Gastrocnemius medialis (tissue), 4 donors: ENCODE results near the gene FNIP2. TPM values are rescaled to one million over a fixed set of nuclear protein-coding genes. Genes with fewer than 3 reads are reported as not detected.

ENCODE experiments used
- ATAC-seq, 2 donors: fragments of 150-250 bp; one replicate each; pipeline ENCODE4 v1.9.1; 2016
- DNase-seq, 2 donors: peaks; one replicate each; pipeline ENCODE4 v3.0.0-alpha.2; 2019
- H3K27ac ChIP-seq, 4 donors: fragments of 200-600 bp; sonication (generic); 1 replicate in 1 of 4; 2 replicates in 3 of 4; pipeline ENCODE4 v1.5.1; 2016 to 2018; ENCODE audit warnings: mild to moderate bottlenecking in 2 of 4, moderate library complexity in 1 of 4
- H3K27me3 ChIP-seq, 3 donors: fragments of 200-600 bp; sonication (generic) in 2 of 3; 1 replicate in 1 of 3; 2 replicates in 2 of 3; pipeline versions ENCODE4 v1.5.1 to v1.6.0; 2016 to 2019; ENCODE audit warnings: mild to moderate bottlenecking in 1 of 3, moderate library complexity in 1 of 3
- H3K36me3 ChIP-seq, 2 donors: fragments of 200-600 bp; sonication (generic) in 1 of 2; one replicate each; pipeline ENCODE4 v1.5.1; 2017 to 2018
- H3K4me1 ChIP-seq, 2 donors: fragments of 200-600 bp; sonication (generic) in 1 of 2; one replicate each; pipeline ENCODE4 v1.5.1; 2016 to 2017; ENCODE audit warnings: mild to moderate bottlenecking in 2 of 2
- H3K4me3 ChIP-seq, 4 donors: fragments of 200-600 bp; sonication (generic) in 3 of 4; 1 replicate in 1 of 4; 2 replicates in 3 of 4; pipeline ENCODE4 v1.5.1; 2016 to 2019; ENCODE audit warnings: mild to moderate bottlenecking in 2 of 4
- H3K9me3 ChIP-seq, 3 donors: fragments of 200-600 bp; sonication (generic) in 2 of 3; 1 replicate in 1 of 3; 2 replicates in 2 of 3; pipeline ENCODE4 v1.5.1; 2016 to 2019
- CTCF ChIP-seq, 5 experiments: fragments of 450-650 bp in 3 of 5; fragments of 200-600 bp in 2 of 5; sonication (generic) in 2 of 5; IDR thresholded peaks in 4 of 5; conservative IDR thresholded peaks in 1 of 5; 1 replicate in 4 of 5; 2 replicates in 1 of 5; pipeline ENCODE4 v1.5.1; 2016 to 2019; ENCODE audit warnings: antibody characterized with exemption in 5 of 5, mild to moderate bottlenecking in 3 of 5, moderate library complexity in 3 of 5
- POLR2A ChIP-seq, 2 donors: fragments of 450-650 bp; IDR thresholded peaks; one replicate each; pipeline ENCODE4 v1.6.1; 2017; ENCODE audit warnings: antibody characterized with exemption in 2 of 2, mild to moderate bottlenecking in 2 of 2, moderate library complexity in 2 of 2
- in situ Hi-C, 4 donors: fragments of 200-750 bp; cut with MboI; loops; one replicate each; pipeline versions ENCODE4 v1.15.0 to v1.8.0; 2017; ENCODE audit warnings: low sequenced_read_pairs in 4 of 4
- intact Hi-C: fragments of 100-400 bp; cut with DNase I; formaldehyde crosslinking; loops from one replicate; pipeline ENCODE4 v1.15.1; 2023; ENCODE audit warnings: low total_unique reads
- total RNA-seq, 4 donors: library from RNA; depleted of rRNA; stranded (reverse); fragments of >200 nt; gene quantifications; one replicate each; pipeline versions ENCODE4 v1.1.0 to v1.2.3, GENCODE V29; 2016

Gene FNIP2
- total RNA-seq, 4 donors from 2014 or later: 9.9 to 32.8 (median 22.2) TPM

GRCh38 chr4:158809611-158810486 is 41.0 kb downstream of the FNIP2 start:
- peak overlapping the region; percentile 14 to 23 (median 16) for H3K4me3 ChIP-seq
- DNase-seq (peak; percentile 37 to 58), ATAC-seq (peak; percentile 73 to 80)
- in situ Hi-C loops (no loop called here), intact Hi-C loops (loop anchor here (2.0 kb wide), 1 partner anchor 39 kb away; no protein-coding TSS in a partner anchor)
- peaks cover 79 to 83% of the 10 kb centered on the region in 2 donors for H3K4me1 ChIP-seq
- TF ChIP-seq CTCF (IDR thresholded peaks at IDR 0.05 in 4 of 5, conservative IDR thresholded peaks at IDR 0.05 in 1 of 5): no peak
- TF ChIP-seq POLR2A (IDR thresholded peaks at IDR 0.05): peak; percentile 15 to 27
- no peaks in the 10 kb centered on the region for H3K9me3 ChIP-seq
- no peaks in the 10 kb centered on the region for H3K27me3 ChIP-seq
- H3K27ac ChIP-seq: peak overlapping the region; percentile 80 to 92 (median 90)
- no peaks in the 10 kb centered on the region for H3K36me3 ChIP-seq

DNA sequence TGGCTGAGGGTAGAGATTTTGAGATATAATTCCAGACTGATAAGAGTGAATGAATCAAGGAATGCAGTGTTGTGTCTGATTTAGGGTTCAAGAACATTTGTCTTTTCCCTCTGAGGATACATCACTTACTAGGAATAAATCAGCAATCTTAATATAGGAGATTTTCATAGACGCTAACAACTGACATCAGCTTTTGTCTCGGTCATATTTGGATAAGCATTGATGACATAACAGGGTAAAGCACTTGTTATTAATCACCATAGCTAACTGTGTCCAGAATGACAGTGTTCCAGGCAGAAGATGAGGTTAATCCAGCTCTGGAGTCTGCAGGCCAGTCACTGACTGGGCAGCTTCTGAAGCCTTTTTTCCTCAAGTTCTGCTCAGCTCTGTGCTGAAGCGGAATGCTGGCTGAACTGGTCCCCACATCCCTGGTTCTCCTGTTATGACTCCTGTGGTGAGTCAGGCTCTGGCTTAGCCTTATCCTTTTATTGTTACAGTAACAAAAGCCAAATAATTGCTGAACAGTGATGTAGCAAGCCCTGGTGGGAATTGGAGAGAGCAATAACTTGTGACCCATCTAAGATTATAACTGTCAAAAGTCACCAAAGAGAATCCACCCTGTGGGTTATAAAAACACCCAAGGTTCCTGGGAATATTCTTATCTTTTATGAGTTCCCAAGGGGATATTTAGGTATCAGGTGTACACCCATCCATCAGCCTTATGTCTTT is 41.8 kb downstream of the FNIP2 start:
- no peaks in the 10 kb centered on the region for H3K27me3 ChIP-seq
- H3K9me3 ChIP-seq: no peaks in the 10 kb centered on the region
- peaks cover 74 to 77% of the 10 kb centered on the region in 2 donors for H3K4me1 ChIP-seq
- in situ Hi-C loops (no loop called here), intact Hi-C loops (loop anchor here (1.0 to 2.0 kb wide), 2 partner anchors 13 to 40 kb away; no protein-coding TSS in a partner anchor)
- H3K27ac ChIP-seq: peak overlapping the region; percentile 80 to 92 (median 90)
- DNase-seq (peak; percentile 55 to 72), ATAC-seq (peak; percentile 62 to 68)
- peak overlapping the region; percentile 14 to 23 (median 16) for H3K4me3 ChIP-seq
- TF ChIP-seq CTCF (IDR thresholded peaks at IDR 0.05 in 4 of 5, conservative IDR thresholded peaks at IDR 0.05 in 1 of 5): no peak
- TF ChIP-seq POLR2A (IDR thresholded peaks at IDR 0.05): peak; percentile 40 to 47
- H3K36me3 ChIP-seq: no peaks in the 10 kb centered on the region

GRCh38 chr4:158811216-158811540 is 42.4 kb downstream of the FNIP2 start:
- DNase-seq: no peak
- intact Hi-C loops: loop anchor here (1.0 to 2.0 kb wide), 2 partner anchors 12 to 40 kb away; no protein-coding TSS in a partner anchor
- H3K27me3 ChIP-seq: no peaks in the 10 kb centered on the region
- no peak for ATAC-seq
- peaks cover 71 to 72% of the 10 kb centered on the region in 2 donors for H3K4me1 ChIP-seq
- H3K36me3 ChIP-seq: no peaks in the 10 kb centered on the region
- no peak for TF ChIP-seq CTCF (IDR thresholded peaks at IDR 0.05 in 4 of 5, conservative IDR thresholded peaks at IDR 0.05 in 1 of 5)
- TF ChIP-seq POLR2A (IDR thresholded peaks at IDR 0.05): no peak
- in situ Hi-C loops: no loop called here
- no peaks in the 10 kb centered on the region for H3K9me3 ChIP-seq
- H3K4me3 ChIP-seq: no peak overlapping the region
- peak overlapping the region; percentile 80 to 92 (median 90) for H3K27ac ChIP-seq

- intact Hi-C loops (loop anchor here (1.0 to 2.0 kb wide), 2 partner anchors 12 to 41 kb away; no protein-coding TSS in a partner anchor), in situ Hi-C loops (no loop called here)
- peak; percentile 52 to 67 for DNase-seq
- Histone ChIP-seq H3K36me3 (no peaks in the 10 kb centered on the region), H3K4me1 (peaks cover 66 to 67% of the 10 kb centered on the region in 2 donors), H3K27ac (peak overlapping the region; percentile 80 to 92 (median 90)), H3K9me3 (no peaks in the 10 kb centered on the region), H3K4me3 (peak overlapping the region in 1 of 4 donors; percentile 7), H3K27me3 (no peaks in the 10 kb centered on the region)
- TF ChIP-seq POLR2A (IDR thresholded peaks at IDR 0.05) (peak; percentile 36 to 42), CTCF (IDR thresholded peaks at IDR 0.05 in 4 of 5, conservative IDR thresholded peaks at IDR 0.05 in 1 of 5) (peak in 1 of 5 experiments; percentile 19)
- peak; percentile 70 to 73 for ATAC-seq
These were observed 42.9 kb downstream of the FNIP2 start for GRCh38 chr4:158811704-158812103.
